GM18951 (cell line): ENCODE results near the gene DDX39A.
"Not testable (repeated sequence)": the region's sequence is repeated elsewhere in the genome, so short reads cannot be mapped to it uniquely, and the experiment has no call there.

Experiments
- POLR2A ChIP-seq: IDR thresholded peaks from 4 replicates; pipeline ENCODE4 v1.6.1; 2011; ENCODE audit warnings: mild to moderate bottlenecking; ENCODE audit not compliant: insufficient read length, insufficient read depth; ENCODE audit errors: extremely low read depth
- in situ Hi-C: fragments of 300-500 bp; cut with MboI; formaldehyde crosslinking; loops from one replicate; pipeline ENCODE4 v1.12.0; 2022; ENCODE audit warnings: low sequenced_read_pairs, mixed read lengths, inconsistent platforms; ENCODE audit not compliant: unreplicated experiment

Gene DDX39A

GRCh38 chr19:14419106-14419813 is at the start of gene DDX39A:
TSS of gene DDX39A (minus strand) at chr19:14419341. CDS start at chr19:14413220, 6,121 bp downstream.
- in situ Hi-C loops: no loop called here
- TF ChIP-seq POLR2A: peak; percentile 88

GRCh38 chr19:14467816-14468215 is 48.7 kb upstream of the DDX39A start:
- TF ChIP-seq POLR2A: no peak
- in situ Hi-C loops: no loop called here

- no peak for TF ChIP-seq POLR2A
- in situ Hi-C loops: no loop called here
Measured at GRCh38 chr19:14467391-14467790, 48.2 kb upstream of the DDX39A start.

- in situ Hi-C loops: no loop called here
- no peak for TF ChIP-seq POLR2A
Measured at GRCh38 chr19:14463747-14464146, 44.6 kb upstream of the DDX39A start.

- in situ Hi-C loops: not testable (repeated sequence)
Measured at GRCh38 chr19:14462401-14462800, 43.3 kb upstream of the DDX39A start.

GRCh38 chr19:14460935-14461334 is 41.8 kb upstream of the DDX39A start:
- in situ Hi-C loops: no loop called here
- no peak for TF ChIP-seq POLR2A

GRCh38 chr19:14459703-14460102 is 40.6 kb upstream of the DDX39A start:
- in situ Hi-C loops: no loop called here
- no peak for TF ChIP-seq POLR2A

- in situ Hi-C loops: not testable (repeated sequence)
Measured at GRCh38 chr19:14452303-14452702, 33.2 kb upstream of the DDX39A start.

GRCh38 chr19:14450876-14451275 is 31.7 kb upstream of the DDX39A start:
- no peak for TF ChIP-seq POLR2A
- in situ Hi-C loops: no loop called here

- in situ Hi-C loops: no loop called here
- no peak for TF ChIP-seq POLR2A
Measured at GRCh38 chr19:14450168-14450874, 31.2 kb upstream of the DDX39A start.

GRCh38 chr19:14449321-14449720 is 30.2 kb upstream of the DDX39A start:
- in situ Hi-C loops: no loop called here
- no peak for TF ChIP-seq POLR2A

GRCh38 chr19:14446336-14447036 is 27.3 kb upstream of the DDX39A start:
- in situ Hi-C loops: no loop called here
- TF ChIP-seq POLR2A: no peak

- in situ Hi-C loops: no loop called here
- no peak for TF ChIP-seq POLR2A
Measured at GRCh38 chr19:14443632-14444216, 24.6 kb upstream of the DDX39A start.
